CD4-positive, alpha-beta memory T cell (primary cell): ENCODE measurements around the gene SCAI. TPM values are rescaled to one million over a fixed set of nuclear protein-coding genes. Genes with fewer than 3 reads are reported as not detected.
A peak's percentile ranks its signal among the peaks of the same experiment; 100 is the strongest.

Source experiments
- CTCF ChIA-PET: fragments of 350-600 bp; sonication (Branson Sonifier 250); formaldehyde crosslinking; loops from one replicate; lab custom pipeline; 2021; ENCODE audit warnings: inconsistent platforms; ENCODE audit not compliant: partially characterized antibody; lab: Charles Lee
- POLR2A ChIA-PET: fragments of 350-600 bp; sonication (Branson Sonifier 250); formaldehyde crosslinking; loops from one replicate; lab custom pipeline; 2021; ENCODE audit not compliant: partially characterized antibody; lab: Charles Lee
- DNase-seq, 5 donors: peaks; one replicate each; pipeline versions ENCODE4 v3.0.0 to v3.0.0-alpha.2; 2020 to 2022; ENCODE audit warnings: mixed read lengths in 1 of 5
- H3K27ac ChIP-seq: one replicate; pipeline ENCODE4 v1.7.0; 2013; ENCODE audit warnings: low read depth, low read length
- H3K27me3 ChIP-seq: 2 replicates; pipeline ENCODE4 v1.7.0; 2013; ENCODE audit warnings: mild to moderate bottlenecking, low read length, moderate library complexity; ENCODE audit not compliant: insufficient read depth
- H3K36me3 ChIP-seq: 2 replicates; pipeline ENCODE4 v1.7.0; 2013; ENCODE audit warnings: mild to moderate bottlenecking, low read length, moderate library complexity; ENCODE audit not compliant: insufficient read depth
- H3K4me1 ChIP-seq: 2 replicates; pipeline ENCODE4 v1.7.0; 2013; ENCODE audit warnings: mild to moderate bottlenecking, low read length, moderate library complexity; ENCODE audit not compliant: insufficient read depth
- H3K4me3 ChIP-seq, 2 donors: one replicate each; pipeline ENCODE4 v1.7.0; 2013; ENCODE audit warnings: low read length in 2 of 2, mild to moderate bottlenecking in 1 of 2
- H3K9me3 ChIP-seq, 2 donors: one replicate each; pipeline ENCODE4 v1.7.0; 2013; ENCODE audit warnings: low read length in 2 of 2, control low read depth in 1 of 2; ENCODE audit not compliant: control insufficient read depth in 1 of 2
- H3K27ac Mint-ChIP-seq, 7 donors: one replicate each; pipeline ENCODE4 v1.8.0; 2020 to 2021; ENCODE audit warnings: mixed read lengths in 7 of 7, mild to moderate bottlenecking in 6 of 7, inconsistent platforms in 3 of 7, moderate library complexity in 3 of 7
- H3K27me3 Mint-ChIP-seq, 2 donors: one replicate each; pipeline ENCODE4 v1.8.0; 2020 to 2021; ENCODE audit warnings: mixed read lengths in 2 of 2
- H3K36me3 Mint-ChIP-seq, 2 donors: one replicate each; pipeline ENCODE4 v1.8.0; 2020 to 2021; ENCODE audit warnings: mixed read lengths in 2 of 2, inconsistent platforms in 1 of 2, mild to moderate bottlenecking in 1 of 2
- H3K4me1 Mint-ChIP-seq, 4 donors: one replicate each; pipeline ENCODE4 v1.8.0; 2020 to 2021; ENCODE audit warnings: mixed read lengths in 4 of 4, mild to moderate bottlenecking in 1 of 4
- H3K4me3 Mint-ChIP-seq, 8 donors: one replicate each; pipeline ENCODE4 v1.8.0; 2020 to 2021; ENCODE audit warnings: mixed read lengths in 8 of 8, mild to moderate bottlenecking in 7 of 8, moderate library complexity in 6 of 8, inconsistent platforms in 3 of 8
- H3K9me3 Mint-ChIP-seq, 8 donors: one replicate each; pipeline ENCODE4 v1.8.0; 2020 to 2021; ENCODE audit warnings: mixed read lengths in 8 of 8, mild to moderate bottlenecking in 5 of 8, inconsistent platforms in 3 of 8, moderate library complexity in 1 of 8
- intact Hi-C: fragments of 100-400 bp; cut with micrococcal nuclease; formaldehyde crosslinking; loops from one replicate; pipeline ENCODE4 v1.15.1; 2023
- polyA plus RNA-seq, 2 donors: library from polyadenylated mRNA; unstranded; fragments of 300-500 nt; fragmentation: Illumina TruSeq; gene quantifications; one replicate each; pipeline ENCODE4 v1.2.3, GENCODE V29; 2021
- total RNA-seq, 2 experiments: library from RNA; stranded (reverse); gene quantifications; one replicate each; pipeline ENCODE4 v1.2.3, GENCODE V29; 2021

The SCAI gene
- total RNA-seq (10 to 100 TPM; 14.7 to 15.5 TPM), polyA plus RNA-seq (1 to 10 TPM in 1 of 2 donors, under 1 TPM in 1; 0.23 to 2.4 TPM)

DNA sequence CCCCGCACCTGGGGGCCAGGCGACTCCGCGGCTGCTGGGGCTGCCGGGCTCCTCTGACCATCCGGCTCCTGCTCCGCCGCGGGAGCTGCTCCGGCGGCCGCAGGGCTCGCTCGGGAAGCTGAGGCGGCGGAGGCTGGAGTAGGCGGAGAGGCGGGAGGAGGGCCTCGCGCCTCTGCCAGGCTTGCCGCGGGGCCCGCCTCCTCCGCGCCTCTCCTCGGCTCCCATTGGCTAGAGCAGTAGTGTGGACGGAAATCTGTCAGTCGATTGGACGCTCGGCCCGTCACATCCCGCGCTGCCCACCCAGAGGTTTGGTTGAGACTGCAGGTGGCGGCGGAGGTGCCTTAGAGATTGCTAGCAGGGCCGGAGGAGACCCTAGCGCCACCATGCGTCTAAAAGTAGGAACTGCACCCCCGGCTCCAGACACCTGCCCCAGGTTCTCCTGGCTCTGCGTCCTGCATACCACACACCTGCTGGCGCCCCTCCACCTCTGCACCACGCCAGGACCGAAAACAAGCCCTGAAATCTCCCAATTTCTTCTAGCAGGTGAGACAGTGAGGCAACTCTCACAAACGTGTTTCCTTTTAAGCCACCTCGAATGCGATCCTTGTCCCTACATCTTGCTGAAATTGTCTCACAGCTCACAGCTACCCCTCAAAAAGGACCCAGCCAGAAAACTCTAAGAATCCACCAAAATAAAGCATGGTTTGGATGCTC lies at the start of gene SCAI:
Gene SCAI (minus strand): TSS at position 152 of the 714 bp plus-strand sequence. CDS start 91 bp downstream, at position 61.
- H3K4me3 ChIP-seq = peak within 1 kb of the TSS in 1 of 2 donors; percentile 49
- peak; percentile 97 to 99 (median 99) for DNase-seq
- no peaks in the 10 kb centered on the region for H3K27me3 ChIP-seq
- no peaks in the 10 kb centered on the region for H3K36me3 ChIP-seq
- H3K9me3 ChIP-seq = no peaks in the 10 kb centered on the region
- Mint-ChIP-seq H3K36me3 (peaks cover 8 to 15% of the 10 kb centered on the region in 2 donors), H3K4me3 (peak within 1 kb of the TSS; percentile 93 to 99 (median 98)), H3K27ac (peak within 1 kb of the TSS; percentile 85 to 95 (median 91)), H3K4me1 (peaks cover 17 to 34% (median 26%) of the 10 kb centered on the region in 4 donors), H3K9me3 (no peaks in the 10 kb centered on the region), H3K27me3 (no peaks in the 10 kb centered on the region)
- ChIA-PET POLR2A (interaction anchor here (0.5 to 3.5 kb wide), 8 partner anchors 17 to 373 kb away, joined by 3 to 25 read pairs (median 4); partner anchors contain the start of genes GOLGA1, HSPA5 and RPL35), CTCF (interaction anchor here (0.6 to 2.8 kb wide), 12 partner anchors 10 to 290 kb away, joined by 3 to 26 read pairs (median 4); partner anchors contain the start of genes ARPC5L, GOLGA1, RPL35 and WDR38)
- intact Hi-C loops = loop anchor here (1.0 to 10.0 kb wide), 6 partner anchors 17 to 372 kb away; partner anchors contain the start of genes GOLGA1, HSPA5, NR6A1 and PPP6C
- peak within 1 kb of the TSS; percentile 16 for H3K27ac ChIP-seq
- H3K4me1 ChIP-seq = peaks cover 22% of the 10 kb centered on the region

DNA sequence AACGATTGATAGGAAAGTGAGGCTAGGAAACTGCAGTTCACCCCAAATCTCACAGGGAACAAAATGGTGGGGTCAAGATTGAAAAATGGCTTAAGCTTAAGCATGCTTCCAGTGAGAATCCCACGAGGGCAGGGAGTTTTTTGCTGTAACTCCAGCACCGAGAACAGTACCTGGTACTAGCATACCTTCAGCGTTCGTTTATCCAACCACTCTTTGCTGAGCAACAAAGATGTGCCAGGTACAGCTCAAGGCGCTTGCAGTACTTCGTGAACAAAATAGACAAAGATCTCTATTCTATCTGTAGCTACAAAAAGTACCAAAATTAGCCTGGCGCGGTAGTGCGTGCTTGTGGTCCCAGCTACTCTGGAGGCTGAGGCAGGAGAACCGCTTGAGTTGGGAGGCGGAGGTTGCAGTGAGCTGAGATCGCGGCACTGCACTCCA lies 47.1 kb upstream of the SCAI start:
- H3K27ac Mint-ChIP-seq = peak overlapping the region; percentile 89 to 97 (median 94)
- Histone ChIP-seq H3K27ac (peak overlapping the region; percentile 97), H3K4me1 (peaks cover 81% of the 10 kb centered on the region), H3K4me3 (peak overlapping the region; percentile 84 to 100), H3K9me3 (no peaks in the 10 kb centered on the region), H3K36me3 (no peaks in the 10 kb centered on the region), H3K27me3 (no peaks in the 10 kb centered on the region)
- DNase-seq = peak in 2 of 5 donors; percentile 16 to 40
- ChIA-PET CTCF (interaction anchor here (1.4 to 2.8 kb wide), 2 partner anchors 10 to 51 kb away, joined by 10 to 20 read pairs; partner anchors contain the start of genes HSPA5 and RABEPK), POLR2A (interaction anchor here (0.6 to 4.3 kb wide), 9 partner anchors 10 to 419 kb away, joined by 3 to 61 read pairs (median 4); partner anchors contain the start of genes ARPC5L, HSPA5, NR6A1 and RABEPK)
- H3K9me3 Mint-ChIP-seq = no peaks in the 10 kb centered on the region
- H3K4me3 Mint-ChIP-seq = peak overlapping the region; percentile 89 to 98 (median 94)
- peaks cover 27 to 76% (median 53%) of the 10 kb centered on the region in 4 donors for H3K4me1 Mint-ChIP-seq
- intact Hi-C loops = no loop called here
- H3K27me3 Mint-ChIP-seq = no peaks in the 10 kb centered on the region
- peaks cover 0 to 21% of the 10 kb centered on the region in 2 donors for H3K36me3 Mint-ChIP-seq

DNA sequence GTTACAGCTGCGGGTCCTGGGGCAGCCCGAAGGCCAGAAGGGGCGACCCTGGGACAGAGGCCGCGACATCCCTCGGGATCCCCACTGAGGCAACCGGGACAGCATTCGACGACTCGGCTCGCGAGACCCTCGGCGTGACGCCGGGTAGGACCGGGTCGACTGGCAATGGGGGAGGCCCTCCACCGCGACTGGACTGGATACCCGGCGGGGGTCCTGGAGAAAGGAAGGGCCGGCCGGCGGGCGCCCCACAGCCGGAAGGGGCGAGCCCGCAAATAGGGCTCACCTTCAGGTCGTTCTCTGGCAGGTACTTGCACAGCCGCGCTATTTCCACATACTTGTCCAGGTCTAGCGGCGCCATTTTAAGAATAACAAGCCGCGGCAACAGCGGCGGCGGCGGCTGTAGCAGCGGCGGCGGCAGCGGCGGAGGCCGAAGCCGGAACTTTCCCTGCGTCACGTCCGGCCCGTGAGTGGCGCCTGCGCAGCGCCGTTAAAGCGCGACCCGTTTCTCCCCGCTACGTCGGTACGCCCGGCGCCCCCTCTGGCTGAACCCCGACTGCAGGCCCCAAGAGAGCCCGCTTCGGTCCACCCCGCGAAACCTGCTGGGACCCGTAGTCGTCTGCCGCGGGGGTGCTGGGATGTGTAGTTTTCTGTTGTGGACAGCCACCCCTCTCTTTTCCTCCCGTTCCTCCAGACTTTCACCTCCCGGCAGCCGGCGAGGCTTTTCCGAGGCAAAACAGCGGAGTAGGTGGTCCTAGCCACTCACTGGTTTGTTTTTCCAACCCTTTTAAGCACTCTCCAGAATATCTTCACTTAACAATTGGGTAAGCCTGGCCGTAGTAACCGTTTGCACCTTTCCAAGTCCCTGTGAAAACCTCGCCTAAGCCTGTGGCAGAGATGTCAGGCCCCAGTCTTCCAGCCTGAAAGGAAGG lies 46.3 kb upstream of the SCAI start, which contains the start of gene PPP6C:
Gene PPP6C (minus strand): TSS at position 443 of the 929 bp plus-strand sequence. CDS start 85 bp downstream, at position 358.
- Histone ChIP-seq H3K4me3 (peak within 1 kb of the TSS; percentile 84 to 100), H3K27ac (peak within 1 kb of the TSS; percentile 97), H3K27me3 (no peaks in the 10 kb centered on the region), H3K36me3 (no peaks in the 10 kb centered on the region), H3K4me1 (peaks cover 81% of the 10 kb centered on the region), H3K9me3 (no peaks in the 10 kb centered on the region)
- H3K4me3 Mint-ChIP-seq = peak within 1 kb of the TSS; percentile 89 to 98 (median 94)
- H3K4me1 Mint-ChIP-seq = peaks cover 20 to 75% (median 48%) of the 10 kb centered on the region in 4 donors
- DNase-seq = peak; percentile 95 to 98 (median 96)
- CTCF ChIA-PET = interaction anchor here (1.4 to 2.8 kb wide), 3 partner anchors 10 to 52 kb away, joined by 3 to 20 read pairs (median 10); partner anchors contain the start of genes HSPA5 and RABEPK
- H3K9me3 Mint-ChIP-seq = no peaks in the 10 kb centered on the region
- H3K36me3 Mint-ChIP-seq = peaks cover 0 to 25% of the 10 kb centered on the region in 2 donors
- POLR2A ChIA-PET = interaction anchor here (0.8 to 4.3 kb wide), 9 partner anchors 10 to 419 kb away, joined by 3 to 61 read pairs (median 4); partner anchors contain the start of genes ARPC5L, HSPA5, NR6A1 and RABEPK
- no peaks in the 10 kb centered on the region for H3K27me3 Mint-ChIP-seq
- H3K27ac Mint-ChIP-seq = peak within 1 kb of the TSS; percentile 89 to 97 (median 94)
- intact Hi-C loops = loop anchor here (1.0 to 2.0 kb wide), 6 partner anchors 46 to 419 kb away; partner anchors contain the start of genes GAPVD1, GOLGA1, HSPA5 and NR6A1

DNA sequence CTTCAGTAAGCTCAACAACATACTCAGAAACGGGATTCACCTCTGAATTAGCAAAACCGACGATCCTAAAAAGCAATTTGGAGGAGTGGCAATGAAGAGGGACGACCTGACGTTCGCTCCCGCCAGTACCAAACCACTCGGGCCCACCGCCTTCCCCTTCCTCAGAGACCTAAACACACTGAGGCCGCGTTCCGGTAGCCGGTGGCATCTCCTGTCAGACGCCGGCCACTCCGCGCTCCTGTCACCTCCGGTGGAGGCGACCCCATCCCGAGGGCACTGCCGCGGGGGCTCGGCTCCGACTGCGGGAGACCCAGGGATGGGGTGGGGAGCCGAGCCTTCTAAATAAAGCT lies 45.7 kb upstream of the SCAI start:
- H3K4me1 ChIP-seq = peaks cover 76% of the 10 kb centered on the region
- H3K4me1 Mint-ChIP-seq = peaks cover 18 to 71% (median 46%) of the 10 kb centered on the region in 4 donors
- peak overlapping the region; percentile 89 to 98 (median 94) for H3K4me3 Mint-ChIP-seq

DNA sequence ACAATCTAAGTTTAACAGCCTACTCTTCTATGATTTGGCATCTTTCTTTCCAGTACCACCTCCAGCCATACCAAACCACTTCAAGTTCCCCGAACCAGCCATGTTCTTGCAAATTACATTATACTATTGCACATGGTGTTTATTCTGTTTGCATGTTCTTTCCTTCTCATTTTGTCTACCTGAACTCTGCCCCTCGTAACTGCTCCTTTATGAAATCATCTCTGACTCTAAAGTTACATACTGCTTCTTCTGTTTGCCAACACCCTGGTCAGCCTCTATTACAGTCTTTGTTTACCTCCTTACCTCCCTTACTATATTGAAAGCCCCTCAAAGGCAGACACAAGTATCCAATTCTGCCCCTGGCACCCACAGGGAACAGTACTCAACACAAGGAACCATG lies 40.2 kb upstream of the SCAI start:
- Mint-ChIP-seq H3K9me3 (no peaks in the 10 kb centered on the region), H3K4me1 (peaks cover 40 to 81% (median 60%) of the 10 kb centered on the region in 4 donors), H3K36me3 (peaks cover 18 to 39% of the 10 kb centered on the region in 2 donors), H3K27ac (peak overlapping the region in 6 of 7 donors; percentile 0 to 65 (median 10)), H3K4me3 (peak overlapping the region in 1 of 8 donors; percentile 1), H3K27me3 (no peaks in the 10 kb centered on the region)
- CTCF ChIA-PET = no interaction called here
- no peak for DNase-seq
- Histone ChIP-seq H3K9me3 (no peaks in the 10 kb centered on the region), H3K4me3 (no peak overlapping the region), H3K27me3 (no peaks in the 10 kb centered on the region), H3K36me3 (peaks cover 3% of the 10 kb centered on the region), H3K27ac (no peak overlapping the region), H3K4me1 (peaks cover 73% of the 10 kb centered on the region)
- POLR2A ChIA-PET = no interaction called here
- intact Hi-C loops = no loop called here

More for the DNA sequence above, 45.7 kb upstream of the SCAI start:
- no peaks in the 10 kb centered on the region for H3K27me3 ChIP-seq
- peak overlapping the region; percentile 81 to 84 for H3K4me3 ChIP-seq
- intact Hi-C loops = loop anchor here (1.0 to 2.0 kb wide), 6 partner anchors 46 to 418 kb away; partner anchors contain the start of genes GAPVD1, GOLGA1, HSPA5 and NR6A1
- Mint-ChIP-seq H3K36me3 (peaks cover 0 to 25% of the 10 kb centered on the region in 2 donors), H3K27me3 (no peaks in the 10 kb centered on the region), H3K9me3 (no peaks in the 10 kb centered on the region), H3K27ac (peak overlapping the region; percentile 89 to 97 (median 94))
- H3K9me3 ChIP-seq = no peaks in the 10 kb centered on the region
- peak in 4 of 5 donors; percentile 26 to 57 (median 32) for DNase-seq
- H3K36me3 ChIP-seq = no peaks in the 10 kb centered on the region
- CTCF ChIA-PET = interaction anchor here (0.7 to 1.5 kb wide), 2 partner anchors 13 to 337 kb away, joined by 3 read pairs; no protein-coding TSS in a partner anchor
- H3K27ac ChIP-seq = peak overlapping the region; percentile 97
- POLR2A ChIA-PET = interaction anchor here (1.2 to 4.3 kb wide), 3 partner anchors 11 to 52 kb away, joined by 4 to 61 read pairs (median 34); partner anchors contain the start of genes HSPA5, RABEPK and SCAI

DNA sequence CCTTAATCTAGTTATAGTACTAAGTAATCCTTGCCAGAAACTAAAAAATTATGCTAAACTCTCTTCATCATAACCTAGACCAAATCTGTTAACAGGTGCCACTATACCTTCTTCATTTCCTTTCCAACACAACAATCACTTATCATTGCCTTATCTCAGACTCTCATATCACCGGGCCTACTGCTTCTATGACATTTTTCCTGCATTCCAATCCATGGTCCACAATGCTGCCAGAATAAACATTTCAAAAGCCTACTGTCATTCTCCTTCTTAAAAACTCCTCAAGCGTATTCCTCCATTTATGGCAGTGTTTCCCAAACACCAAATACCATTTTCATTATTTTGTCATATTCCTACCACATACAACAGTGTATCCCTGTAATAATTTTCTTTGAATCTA lies 39.7 kb upstream of the SCAI start:
- Histone ChIP-seq H3K9me3 (no peaks in the 10 kb centered on the region), H3K36me3 (peaks cover 3% of the 10 kb centered on the region), H3K27ac (no peak overlapping the region), H3K27me3 (no peaks in the 10 kb centered on the region), H3K4me3 (no peak overlapping the region), H3K4me1 (peaks cover 70% of the 10 kb centered on the region)
- Mint-ChIP-seq H3K27me3 (no peaks in the 10 kb centered on the region), H3K4me3 (no peak overlapping the region), H3K36me3 (peaks cover 23 to 41% of the 10 kb centered on the region in 2 donors), H3K9me3 (no peaks in the 10 kb centered on the region), H3K27ac (peak overlapping the region; percentile 0 to 41 (median 6)), H3K4me1 (peaks cover 44 to 82% (median 62%) of the 10 kb centered on the region in 4 donors)
- CTCF ChIA-PET = no interaction called here
- no peak for DNase-seq
- POLR2A ChIA-PET = interaction anchor here (1.3 kb wide), 1 partner anchor 57 kb away, joined by 3 read pairs; no protein-coding TSS in a partner anchor
- intact Hi-C loops = no loop called here
